SU-DHL-6 (cell line): ENCODE measurements around the gene ACTN1.

Source experiments
- H2AFZ ChIP-seq: fragments of 200-600 bp; sonication (generic); 2 replicates; pipeline ENCODE4 v1.6.1; 2014; ENCODE audit warnings: low read depth, mild to moderate bottlenecking, moderate library complexity, mixed read lengths, antibody characterized with exemption, low read length; ENCODE audit not compliant: severe bottlenecking
- H3F3A ChIP-seq: fragments of 200-600 bp; shearing (Covaris generic); 2 replicates; pipeline ENCODE4 v1.6.0; 2016; ENCODE audit warnings: antibody characterized with exemption, mild to moderate bottlenecking; ENCODE audit not compliant: insufficient read depth
- H3K27ac ChIP-seq: fragments of 200-600 bp; sonication (generic); 2 replicates; pipeline ENCODE4 v1.5.1; 2016; ENCODE audit warnings: low read depth, mild to moderate bottlenecking, low read length, moderate library complexity, mixed read lengths
- H3K27me3 ChIP-seq: fragments of 200-600 bp; sonication (generic), shearing (Covaris generic); 2 replicates; pipeline ENCODE4 v1.6.0; 2014; ENCODE audit warnings: mild to moderate bottlenecking, low read length
- H3K36me3 ChIP-seq: fragments of 200-600 bp; sonication (generic); 2 replicates; pipeline ENCODE4 v1.6.1; 2014; ENCODE audit warnings: mild to moderate bottlenecking, low read length, mixed read lengths
- H3K4me2 ChIP-seq: fragments of 300-600, 200-600 bp; shearing (Covaris generic), sonication (generic); 2 replicates; pipeline ENCODE4 v1.6.0; 2014; ENCODE audit warnings: low read length, low read depth, mild to moderate bottlenecking; ENCODE audit not compliant: poor library complexity, severe bottlenecking
- H3K4me3 ChIP-seq: fragments of 200-600 bp; sonication (generic); 2 replicates; pipeline ENCODE4 v1.5.1; 2014; ENCODE audit warnings: antibody characterized with exemption, low read length, mild to moderate bottlenecking, mixed read lengths; ENCODE audit not compliant: insufficient read depth, poor library complexity, severe bottlenecking
- H3K79me2 ChIP-seq: fragments of 200-600 bp; sonication (generic); 2 replicates; pipeline ENCODE4 v1.6.1; 2014; ENCODE audit warnings: mild to moderate bottlenecking, low read length, moderate library complexity; ENCODE audit not compliant: insufficient read depth
- H3K9ac ChIP-seq: fragments of 200-600 bp; sonication (generic); 2 replicates; pipeline ENCODE4 v1.7.0; 2014; ENCODE audit warnings: mild to moderate bottlenecking, low read length
- H3K9me2 ChIP-seq: fragments of 200-600 bp; sonication (generic); replicated peaks from 2 replicates; pipeline ENCODE4 v1.6.1; 2014; ENCODE audit warnings: low read length; ENCODE audit not compliant: insufficient read depth
- H3K9me3 ChIP-seq: fragments of 200-600 bp; sonication (generic); 2 replicates; pipeline ENCODE4 v1.6.1; 2014; ENCODE audit warnings: low read length, mixed read lengths; ENCODE audit not compliant: insufficient read depth
- H4K20me1 ChIP-seq: fragments of 200-600 bp; sonication (generic); 2 replicates; pipeline ENCODE4 v1.6.1; 2014; ENCODE audit warnings: low read depth, mild to moderate bottlenecking, antibody characterized with exemption, low read length, moderate library complexity, mixed read lengths
- EZH2phosphoT487 ChIP-seq: fragments of 200-600 bp; sonication (generic), shearing (Covaris generic); conservative IDR thresholded peaks from 2 replicates; pipeline ENCODE4 v1.6.1; 2018; ENCODE audit warnings: mild to moderate bottlenecking, antibody characterized with exemption, low read length, moderate library complexity, mixed read lengths
- TF ChIP-seq, protein P1 (sequence below): fragments of 200-600 bp; sonication (generic); IDR thresholded peaks from one replicate; pipeline ENCODE4 v1.5.1; 2017; ENCODE audit warnings: antibody characterized with exemption, mild to moderate bottlenecking, low read length, moderate library complexity; ENCODE audit not compliant: insufficient read depth, poor library complexity, severe bottlenecking

Gene ACTN1

GRCh38 chr14:68964300-68965093, 14.6 kb downstream of the ACTN1 start:
- Histone ChIP-seq H3K9me3 (no peaks in the 10 kb centered on the region), H4K20me1 (no peaks in the 10 kb centered on the region), H3K79me2 (no peaks in the 10 kb centered on the region), H3K9me2 (no peaks in the 10 kb centered on the region), H3F3A (no peaks in the 10 kb centered on the region), H3K27me3 (no peaks in the 10 kb centered on the region), H3K27ac (no peak overlapping the region), H3K9ac (no peak overlapping the region), H3K36me3 (no peaks in the 10 kb centered on the region), H3K4me2 (no peak overlapping the region), H2AFZ (no peak overlapping the region), H3K4me3 (no peak overlapping the region)
- TF ChIP-seq, protein P1, sequence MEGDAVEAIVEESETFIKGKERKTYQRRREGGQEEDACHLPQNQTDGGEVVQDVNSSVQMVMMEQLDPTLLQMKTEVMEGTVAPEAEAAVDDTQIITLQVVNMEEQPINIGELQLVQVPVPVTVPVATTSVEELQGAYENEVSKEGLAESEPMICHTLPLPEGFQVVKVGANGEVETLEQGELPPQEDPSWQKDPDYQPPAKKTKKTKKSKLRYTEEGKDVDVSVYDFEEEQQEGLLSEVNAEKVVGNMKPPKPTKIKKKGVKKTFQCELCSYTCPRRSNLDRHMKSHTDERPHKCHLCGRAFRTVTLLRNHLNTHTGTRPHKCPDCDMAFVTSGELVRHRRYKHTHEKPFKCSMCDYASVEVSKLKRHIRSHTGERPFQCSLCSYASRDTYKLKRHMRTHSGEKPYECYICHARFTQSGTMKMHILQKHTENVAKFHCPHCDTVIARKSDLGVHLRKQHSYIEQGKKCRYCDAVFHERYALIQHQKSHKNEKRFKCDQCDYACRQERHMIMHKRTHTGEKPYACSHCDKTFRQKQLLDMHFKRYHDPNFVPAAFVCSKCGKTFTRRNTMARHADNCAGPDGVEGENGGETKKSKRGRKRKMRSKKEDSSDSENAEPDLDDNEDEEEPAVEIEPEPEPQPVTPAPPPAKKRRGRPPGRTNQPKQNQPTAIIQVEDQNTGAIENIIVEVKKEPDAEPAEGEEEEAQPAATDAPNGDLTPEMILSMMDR, result no peak
- no peak for TF ChIP-seq EZH2phosphoT487

DNA sequence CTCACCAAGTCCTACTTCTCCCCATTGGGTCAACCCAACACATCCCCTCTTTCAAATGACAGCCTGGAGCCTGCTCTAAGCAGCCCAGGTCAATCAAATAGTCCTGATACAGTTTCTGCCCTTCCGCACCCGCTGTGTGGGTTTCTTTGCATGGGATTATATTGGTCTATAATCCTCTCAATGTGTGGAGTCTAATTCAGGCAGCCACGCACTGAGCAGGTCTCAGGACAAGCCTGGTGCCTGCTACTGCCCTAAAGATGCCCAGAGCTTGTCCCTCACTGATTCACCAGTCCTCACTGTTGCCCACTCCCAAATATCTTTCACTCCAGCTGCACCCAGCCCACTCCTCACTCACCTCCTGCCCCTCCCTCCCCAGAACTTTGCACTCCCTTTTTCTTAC, 16.4 kb downstream of the ACTN1 start:
- Histone ChIP-seq H3K9me3 (no peaks in the 10 kb centered on the region), H3K4me3 (no peak overlapping the region), H3K27ac (no peak overlapping the region), H3K79me2 (no peaks in the 10 kb centered on the region), H3F3A (no peaks in the 10 kb centered on the region), H3K27me3 (no peaks in the 10 kb centered on the region), H3K9ac (no peak overlapping the region), H2AFZ (no peak overlapping the region), H4K20me1 (no peaks in the 10 kb centered on the region), H3K36me3 (no peaks in the 10 kb centered on the region), H3K9me2 (no peaks in the 10 kb centered on the region), H3K4me2 (no peak overlapping the region)
- TF ChIP-seq EZH2phosphoT487, result no peak
- TF ChIP-seq, protein P1, result no peak

DNA sequence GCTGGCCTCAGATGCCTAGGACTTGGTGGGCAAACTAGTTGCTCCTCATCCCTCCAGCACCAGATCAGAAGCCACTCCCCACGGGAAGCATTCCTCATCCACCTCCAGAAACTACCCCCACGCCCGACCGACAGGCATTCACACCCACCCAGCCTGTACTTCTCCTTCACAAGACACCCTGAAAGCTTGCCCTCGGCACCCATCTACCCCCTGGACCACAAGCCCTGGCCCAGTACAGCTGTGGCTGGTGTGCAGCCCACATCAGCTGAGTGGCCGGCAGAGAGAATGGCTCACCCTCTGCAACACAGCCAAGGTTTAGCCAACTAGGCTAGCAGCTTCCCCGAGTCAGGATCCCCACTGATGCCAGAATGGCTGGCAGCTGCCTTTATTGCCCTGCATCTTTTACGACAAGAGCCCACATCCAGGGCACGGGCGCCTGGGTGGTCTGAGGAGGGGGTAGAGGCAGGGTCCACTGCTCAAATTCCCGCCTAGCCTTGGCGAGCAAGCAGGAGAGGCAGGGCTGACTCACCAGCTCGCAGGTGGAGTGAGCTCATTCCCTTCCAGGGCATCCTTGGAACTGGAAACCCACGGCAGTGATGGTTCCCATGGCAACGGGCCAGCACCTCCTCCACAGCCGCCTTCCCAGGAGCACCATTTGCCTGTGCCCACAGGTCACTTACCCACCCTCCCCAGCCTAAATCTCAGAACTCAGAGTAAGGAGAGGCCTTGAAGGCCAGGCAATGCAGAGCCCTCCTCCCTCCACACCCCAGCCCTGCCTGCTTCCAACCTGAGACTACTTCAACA, 17.1 kb downstream of the ACTN1 start:
- Histone ChIP-seq H3K27ac (no peak overlapping the region), H3F3A (no peaks in the 10 kb centered on the region), H3K4me2 (no peak overlapping the region), H3K9ac (no peak overlapping the region), H2AFZ (no peak overlapping the region), H4K20me1 (no peaks in the 10 kb centered on the region), H3K9me2 (no peaks in the 10 kb centered on the region), H3K27me3 (no peaks in the 10 kb centered on the region; the same call in 1 of the 2 replicates), H3K4me3 (no peak overlapping the region), H3K36me3 (no peaks in the 10 kb centered on the region), H3K9me3 (no peaks in the 10 kb centered on the region), H3K79me2 (no peaks in the 10 kb centered on the region)
- no peak for TF ChIP-seq EZH2phosphoT487
- TF ChIP-seq, protein P1, result no peak
